GM19043 (cell line): ENCODE results near the gene SLC8A3.

Experiments
- ATAC-seq: cut with Tn5 transposase; IDR thresholded peaks from one replicate; pipeline ENCODE4 v1.9.1; 2021; ENCODE audit warnings: low read depth; ENCODE audit not compliant: unreplicated experiment

Gene SLC8A3

DNA sequence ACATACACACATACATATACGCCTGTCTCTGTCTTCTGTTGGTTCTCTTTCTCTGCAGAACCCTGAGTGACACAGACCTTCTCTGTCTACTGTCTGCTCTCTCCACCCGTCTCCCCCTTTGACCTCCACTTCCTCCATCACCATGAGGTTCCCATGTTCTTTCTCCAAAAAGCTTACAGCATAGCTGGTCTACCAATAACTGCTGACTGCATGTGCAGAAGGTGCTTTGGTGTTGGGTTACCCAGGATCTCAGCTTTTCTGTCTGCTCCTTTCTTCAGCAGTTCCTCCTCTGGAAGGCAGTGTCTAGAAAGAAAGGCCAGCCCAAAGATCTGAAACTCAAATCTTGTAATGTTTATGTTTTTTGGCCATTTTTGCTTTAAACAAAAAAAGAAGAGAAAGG is 184.0 kb downstream of the SLC8A3 start:
- no peak for ATAC-seq

DNA sequence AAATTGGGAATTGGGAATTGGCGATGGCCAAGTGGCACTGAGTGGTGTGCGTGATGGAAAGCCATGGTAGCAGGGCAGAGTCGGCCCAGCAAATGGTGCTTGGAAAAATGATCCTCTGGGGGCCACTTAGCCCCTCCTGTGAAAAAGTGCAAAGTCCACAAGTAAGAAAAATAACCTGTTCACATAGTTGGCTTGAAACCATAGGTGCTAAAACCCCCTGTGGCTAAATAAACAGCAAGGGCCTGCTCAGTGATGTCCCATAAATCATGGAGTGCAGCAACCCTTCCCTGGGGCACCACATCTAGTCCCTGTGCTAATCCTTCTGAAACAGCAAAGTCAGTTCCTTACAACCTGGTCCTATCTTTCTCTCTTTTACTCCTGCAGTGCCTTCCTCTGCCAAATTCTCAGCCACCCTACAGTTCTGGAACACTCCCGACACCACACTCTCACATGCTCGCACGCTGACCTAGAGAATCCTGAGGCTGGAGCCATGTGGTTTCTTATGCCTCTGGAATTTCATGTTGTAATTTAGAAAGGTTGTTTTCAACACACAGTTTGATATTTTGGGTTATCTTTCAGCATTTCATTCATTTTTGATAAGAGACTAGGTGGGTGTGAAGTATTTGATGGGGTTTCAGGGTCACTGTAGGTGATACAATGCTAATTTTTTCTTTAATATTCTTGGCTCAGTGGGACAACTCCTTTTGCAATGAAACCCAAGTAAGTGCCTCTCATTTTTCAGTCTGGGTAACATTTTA is 186.0 kb downstream of the SLC8A3 start:
- ATAC-seq = no peak

DNA sequence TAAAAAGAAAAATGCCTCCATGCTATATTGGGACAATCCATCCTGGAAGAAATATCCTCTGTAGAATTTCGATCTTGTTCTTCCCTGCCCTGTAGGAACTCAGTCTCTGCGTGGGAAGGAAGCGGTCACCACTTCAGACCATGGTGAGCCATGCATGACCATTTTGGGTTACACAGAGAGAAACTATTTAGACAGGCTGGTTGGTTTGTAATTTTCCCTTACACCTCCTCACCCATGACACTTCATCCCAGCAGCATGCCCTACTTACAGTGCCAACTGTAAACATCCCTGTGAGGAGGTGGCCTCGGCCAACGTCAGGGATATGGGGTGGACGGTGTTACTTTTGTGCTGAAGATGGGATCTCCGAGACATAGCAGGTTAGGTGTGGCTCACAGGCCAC is 188.2 kb downstream of the SLC8A3 start:
- no peak for ATAC-seq

DNA sequence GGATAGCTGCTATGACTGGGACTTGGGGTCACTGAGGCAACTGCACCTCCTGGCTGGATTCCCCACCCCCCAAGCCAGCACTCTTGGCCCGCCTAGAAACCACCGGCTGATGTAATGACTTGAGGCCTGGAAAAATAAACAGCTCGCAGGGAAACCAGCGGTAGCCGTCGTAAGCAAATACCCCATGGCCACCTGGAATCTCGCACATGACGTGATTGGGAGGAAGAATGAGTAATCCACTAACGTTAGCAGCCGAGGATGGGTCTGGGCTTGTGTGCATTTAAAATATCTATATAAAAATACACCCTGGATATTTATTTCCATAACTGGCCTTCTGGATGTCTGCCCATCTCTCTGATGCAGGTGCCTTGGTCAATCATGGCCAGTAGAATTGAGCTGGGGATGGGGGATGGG is 189.5 kb downstream of the SLC8A3 start:
- ATAC-seq = no peak

DNA sequence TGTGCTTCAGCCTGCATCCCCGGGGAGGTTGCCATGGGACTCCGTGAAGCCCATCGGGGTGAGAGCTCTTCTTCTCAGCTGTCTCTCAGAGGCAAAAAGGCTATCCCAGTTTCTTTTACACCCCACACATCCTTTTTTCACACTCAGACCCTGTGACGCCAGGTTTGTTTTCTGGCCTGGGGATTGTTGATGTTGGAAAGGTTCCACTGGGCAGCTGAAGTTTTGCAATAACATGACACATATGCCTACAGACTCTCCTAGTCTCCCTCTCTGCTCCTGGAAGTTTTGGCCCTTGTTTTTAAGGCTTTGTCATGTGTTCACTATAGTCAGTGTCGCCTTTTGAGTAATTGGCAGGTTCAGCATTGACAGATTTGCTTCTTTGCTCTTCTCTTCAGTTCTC is 190.9 kb downstream of the SLC8A3 start:
- ATAC-seq = no peak

- ATAC-seq = no peak
Observed at GRCh38 chr14:69996216-69996615, 192.5 kb downstream of the SLC8A3 start.
